ENCODE data around the gene PROZ.

- TF ChIP-seq CTCF (conservative IDR thresholded peaks at IDR 0.05 in 1 of 2, IDR thresholded peaks at IDR 0.05 in 1 of 2; ENCODE audit: low read depth in 1 of 2, low read length in 2 of 2) (no peak), EZH2 (IDR thresholded peaks at IDR 0.05; ENCODE audit: low read length, missing control alignments) (no peak)
Observed at GRCh38 chr13:113117335-113117872, 41.0 kb upstream of the PROZ start.
